Right lobe of liver (tissue), 6 donors: Measurements from ENCODE around the gene HPS1. TPM values are rescaled to one million over a fixed set of nuclear protein-coding genes. Genes with fewer than 3 reads are reported as not detected.
A peak's percentile ranks its signal among the peaks of the same experiment; 100 is the strongest.

ENCODE experiments used
- ATAC-seq, 4 donors: fragments of 200-7000 bp; cut with Tn5 transposase; one replicate each; pipeline ENCODE4 v1.9.1; 2020; ENCODE audit warnings: mild to moderate bottlenecking in 4 of 4, moderate library complexity in 4 of 4
- DNase-seq, 3 donors: peaks; one replicate each; pipeline ENCODE4 v3.0.0-alpha.2; 2020
- H3K27ac ChIP-seq, 3 donors: fragments of 200-600 bp; one replicate each; pipeline ENCODE4 v1.8.0; 2022
- H3K27me3 ChIP-seq, 2 donors: fragments of 200-600 bp; one replicate each; pipeline ENCODE4 v1.8.0; 2022
- H3K36me3 ChIP-seq, 4 donors: fragments of 200-600 bp; sonication (generic) in 1 of 4; one replicate each; pipeline versions ENCODE4 v1.5.1 to v1.8.0; 2017 to 2022; ENCODE audit warnings: control low read depth in 1 of 4
- H3K4me1 ChIP-seq, 4 donors: fragments of 200-600 bp; sonication (generic) in 1 of 4; one replicate each; pipeline versions ENCODE4 v1.5.1 to v1.8.0; 2017 to 2022; ENCODE audit warnings: control low read depth in 1 of 4
- H3K4me3 ChIP-seq, 3 donors: fragments of 200-600 bp; one replicate each; pipeline ENCODE4 v1.8.0; 2022
- H3K9me3 ChIP-seq, 4 donors: fragments of 200-600 bp; sonication (generic) in 1 of 4; one replicate each; pipeline versions ENCODE4 v1.5.1 to v1.8.0; 2017 to 2022; ENCODE audit warnings: control low read depth in 1 of 4
- CTCF ChIP-seq, 4 donors: fragments of 200-600 bp in 3 of 4; fragments of 450-650 bp in 1 of 4; IDR thresholded peaks; one replicate each; pipeline versions ENCODE4 v1.5.1 to v1.8.0; 2016 to 2022; ENCODE audit warnings: antibody characterized with exemption in 4 of 4, mild to moderate bottlenecking in 2 of 4
- POLR2A ChIP-seq: fragments of 450-650 bp; IDR thresholded peaks from one replicate; pipeline ENCODE4 v1.6.1; 2017; ENCODE audit warnings: antibody characterized with exemption, mild to moderate bottlenecking
- WGBS: methylation state at CpG from one replicate; pipeline ENCODE4 v1.1.6; 2018; ENCODE audit warnings: low coverage, low lambda C conversion rate; ENCODE audit not compliant: insufficient coverage; ENCODE audit errors: missing lambda C conversion rate; 5-methylcytosine and 5-hydroxymethylcytosine counted together
- intact Hi-C, 2 donors: fragments of 100-400 bp; cut with DNase I; formaldehyde crosslinking; loops; one replicate each; pipeline versions ENCODE4 v1.11.2 to v1.14.1; 2022
- total RNA-seq, 6 experiments: library from RNA; depleted of rRNA in 2 of 6; stranded (reverse); fragments of >200 nt in 2 of 6; fragmentation: NEBNext Ultra II Directional in 3 of 6; extraction: Animal tissue kit (Norgen Biotek cat#: 25700) in 3 of 6; gene quantifications; one replicate each; pipeline versions ENCODE4 v1.1.0 to v1.2.4, GENCODE V29; 2016 to 2023
- donor health status: DM: no; HTN: yes; CAD: no.
- donor health status: DM: no; HTN: no; CAD: no.
- donor health status: DM: no; HTN: no; CAD: no.
- donor health status: DM: no; HTN: yes; CAD: no.
- donor health status: DM: no; HTN: yes; CAD: no.

HPS1 gene
- total RNA-seq, 6 experiments from 2014 or later, result 18.2 to 44.5 (median 32.0) TPM

- ATAC-seq (no peak), DNase-seq (no peak)
- no peak overlapping the region for H3K27ac ChIP-seq
- WGBS, result 66% methylated on average over 5 of the region's 12 CpGs
- no peaks in the 10 kb centered on the region for H3K4me1 ChIP-seq
- H3K36me3 ChIP-seq, result no peaks in the 10 kb centered on the region
- intact Hi-C loops, result no loop called here
- no peaks in the 10 kb centered on the region for H3K27me3 ChIP-seq
- no peaks in the 10 kb centered on the region for H3K9me3 ChIP-seq
- no peak overlapping the region for H3K4me3 ChIP-seq
- TF ChIP-seq CTCF (IDR thresholded peaks at IDR 0.05), result no peak
- no peak for TF ChIP-seq POLR2A
These were observed 10.1 kb upstream of the HPS1 start for GRCh38 chr10:98456686-98457482.

GRCh38 chr10:98456043-98456570 lies 9.4 kb upstream of the HPS1 start:
- Histone ChIP-seq H3K27me3 (no peaks in the 10 kb centered on the region), H3K9me3 (no peaks in the 10 kb centered on the region), H3K4me3 (no peak overlapping the region), H3K27ac (no peak overlapping the region), H3K36me3 (no peaks in the 10 kb centered on the region), H3K4me1 (no peaks in the 10 kb centered on the region)
- intact Hi-C loops, result no loop called here
- DNase-seq, result no peak
- WGBS, result 92% methylated on average over 2 of the region's 4 CpGs
- ATAC-seq, result no peak
- no peak for TF ChIP-seq CTCF (IDR thresholded peaks at IDR 0.05)
- TF ChIP-seq POLR2A, result no peak

GRCh38 chr10:98453729-98454128 lies 7.0 kb upstream of the HPS1 start:
- H3K4me3 ChIP-seq, result no peak overlapping the region
- intact Hi-C loops, result no loop called here
- TF ChIP-seq POLR2A, result no peak
- no peak for TF ChIP-seq CTCF (IDR thresholded peaks at IDR 0.05)
- ATAC-seq, result no peak
- no peaks in the 10 kb centered on the region for H3K36me3 ChIP-seq
- H3K9me3 ChIP-seq, result no peaks in the 10 kb centered on the region
- 79% methylated on average over 2 of the region's 2 CpGs for WGBS
- H3K4me1 ChIP-seq, result peaks cover 0 to 9% (median 0%) of the 10 kb centered on the region in 4 donors
- H3K27me3 ChIP-seq, result no peaks in the 10 kb centered on the region
- no peak for DNase-seq
- no peak overlapping the region for H3K27ac ChIP-seq

GRCh38 chr10:98450618-98451017 lies 3.9 kb upstream of the HPS1 start:
- WGBS, result 20% methylated on average over 1 of the region's 1 CpG

More at GRCh38 chr10:98450618-98451017, 3.9 kb upstream of the HPS1 start:
- peaks cover 0 to 18% (median 0%) of the 10 kb centered on the region in 4 donors for H3K4me1 ChIP-seq
- intact Hi-C loops, result no loop called here
- ATAC-seq, result peak in 2 of 4 donors; percentile 19 to 54
- TF ChIP-seq CTCF (IDR thresholded peaks at IDR 0.05), result no peak
- TF ChIP-seq POLR2A, result no peak
- H3K4me3 ChIP-seq, result no peak overlapping the region
- H3K9me3 ChIP-seq, result no peaks in the 10 kb centered on the region
- no peaks in the 10 kb centered on the region for H3K27me3 ChIP-seq
- DNase-seq, result no peak
- H3K27ac ChIP-seq, result peak overlapping the region in 1 of 3 donors; percentile 60
- no peaks in the 10 kb centered on the region for H3K36me3 ChIP-seq
